Cortex of kidney (tissue), 1 donor: ENCODE measurements around the gene CPLANE1.
"Not testable (repeated sequence)": the region's sequence is repeated elsewhere in the genome, so short reads cannot be mapped to it uniquely, and the experiment has no call there.

Source experiments
- DNase-seq: peaks from one replicate; lab custom pipeline; 2025; lab: John Stamatoyannopoulos, UW

The CPLANE1 gene

DNA sequence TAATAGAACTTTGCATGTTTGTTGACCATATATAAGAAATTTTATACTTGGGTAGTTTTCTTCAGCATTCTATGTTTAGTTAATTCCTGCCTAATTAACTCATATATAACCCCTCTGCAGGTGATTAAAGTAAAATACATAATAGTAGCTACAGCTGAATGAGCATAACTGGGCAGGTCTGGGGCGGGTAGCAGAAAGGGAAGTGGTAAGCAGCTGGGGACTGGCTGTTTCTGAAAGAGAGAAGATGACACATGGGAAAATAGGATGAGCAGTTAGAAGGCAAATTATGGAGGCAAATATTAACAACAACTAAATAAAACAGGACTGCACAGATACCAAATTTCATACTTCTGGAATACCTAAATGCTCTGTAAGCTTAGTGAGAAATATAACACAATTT lies 128.1 kb downstream of the CPLANE1 start:
- no peak for DNase-seq

DNA sequence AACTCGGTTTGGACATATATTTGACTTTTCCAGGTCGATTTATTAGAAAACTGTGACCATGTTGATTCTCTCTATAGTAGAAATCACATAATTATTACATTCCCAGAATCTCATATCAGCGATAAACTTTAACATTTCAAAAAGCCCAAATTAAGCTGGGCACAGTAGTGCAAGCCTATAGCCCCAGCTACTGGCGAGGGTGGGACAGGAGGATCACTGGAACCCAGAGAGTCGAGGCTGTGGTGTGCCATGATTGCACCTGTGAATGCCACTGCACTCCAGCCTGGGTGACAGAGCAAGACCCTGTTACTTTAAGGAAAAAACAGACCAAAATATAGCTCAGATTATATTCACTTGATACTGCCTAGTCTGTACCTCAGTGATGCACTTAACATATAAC lies 128.9 kb downstream of the CPLANE1 start:
- DNase-seq: no peak

DNA sequence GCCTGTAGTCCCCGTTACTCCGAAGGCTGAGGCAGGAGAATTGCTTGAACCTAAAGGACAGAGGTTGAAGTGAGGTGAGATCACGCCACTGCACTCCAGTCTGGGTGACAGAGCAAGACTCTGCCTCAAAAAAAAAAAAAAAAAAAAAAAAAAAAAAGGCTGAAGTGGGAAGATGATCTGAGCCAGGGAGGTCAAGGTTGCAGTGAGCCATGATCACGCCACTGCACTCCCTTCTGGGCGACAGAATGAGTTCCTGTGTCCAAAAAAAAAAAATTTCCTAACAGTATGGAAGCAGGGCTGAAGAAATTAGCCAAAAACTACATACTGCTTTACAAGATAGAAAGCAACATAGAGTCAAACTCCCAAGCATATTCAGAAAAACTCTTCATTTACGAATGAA lies 132.8 kb downstream of the CPLANE1 start:
- DNase-seq: no peak

DNA sequence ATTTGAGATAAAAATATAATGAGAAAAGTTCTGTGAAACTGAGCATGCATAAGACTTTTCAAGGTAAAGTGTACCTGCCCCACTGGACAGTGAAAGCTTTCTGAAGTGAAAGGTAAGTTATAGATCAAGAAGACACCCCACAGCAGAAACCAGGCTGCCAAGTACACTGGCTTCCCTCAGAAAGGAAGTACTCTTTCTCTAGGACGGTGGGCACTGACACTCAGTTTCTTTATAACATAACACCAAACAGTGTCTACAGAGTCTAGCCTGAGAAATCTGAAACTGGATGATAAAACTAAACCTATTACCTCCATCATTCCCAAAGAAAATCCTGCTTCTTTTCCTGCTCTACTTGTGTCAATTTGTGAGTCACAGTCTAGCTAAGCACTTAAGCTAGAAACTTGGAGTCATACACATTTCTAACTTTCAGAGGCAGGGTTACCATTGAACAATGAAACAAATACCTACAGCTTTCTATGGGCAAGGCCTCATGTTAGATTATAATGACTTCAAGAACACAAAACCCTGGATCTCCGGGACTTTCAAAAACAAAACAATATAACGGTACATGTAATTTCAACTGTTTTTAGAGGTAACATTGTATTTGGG lies 136.7 kb downstream of the CPLANE1 start:
- no peak for DNase-seq

DNA sequence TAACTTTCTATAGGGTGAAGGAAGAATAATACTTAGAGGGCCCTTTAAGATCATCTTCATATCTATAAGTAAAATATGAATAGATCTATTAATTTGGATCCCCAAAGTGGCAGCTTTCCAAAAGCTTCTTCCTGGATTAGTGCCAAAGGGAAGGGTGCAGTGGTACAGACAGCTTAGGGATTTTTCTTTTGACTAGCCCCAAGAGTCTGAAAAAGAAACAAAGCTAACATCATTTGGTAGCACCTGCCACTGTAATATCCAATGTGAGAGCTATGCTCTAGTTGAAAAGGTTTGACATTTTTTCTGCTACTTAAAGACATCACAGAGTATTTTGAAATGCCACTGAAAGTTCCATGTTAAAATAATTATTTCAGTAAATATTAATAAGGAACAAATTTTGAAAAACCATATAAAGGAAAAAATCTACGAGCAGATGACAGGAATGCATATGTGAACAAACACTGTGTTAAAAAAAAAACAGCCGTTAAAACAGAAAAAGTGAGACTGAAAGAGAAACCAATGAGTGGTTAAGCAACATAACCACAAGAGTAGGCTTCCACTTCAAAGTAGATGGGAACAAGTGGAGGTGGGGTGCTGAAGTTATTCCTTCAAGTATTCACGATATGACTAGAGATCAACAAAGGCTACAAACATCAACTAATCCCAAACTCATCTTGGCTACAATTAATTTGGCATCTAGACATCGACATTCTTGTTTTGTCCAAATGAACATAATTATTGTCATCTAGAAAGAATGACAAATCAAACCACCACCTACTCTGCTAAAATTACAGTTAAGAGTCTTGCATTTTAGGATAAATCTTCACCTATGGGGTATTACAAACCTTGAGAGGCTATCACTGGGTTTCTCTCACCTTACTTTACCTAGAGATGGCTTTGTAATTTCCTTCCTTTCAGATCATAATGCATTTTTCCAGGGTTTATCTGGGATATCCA lies 137.5 kb downstream of the CPLANE1 start:
- DNase-seq: no peak

DNA sequence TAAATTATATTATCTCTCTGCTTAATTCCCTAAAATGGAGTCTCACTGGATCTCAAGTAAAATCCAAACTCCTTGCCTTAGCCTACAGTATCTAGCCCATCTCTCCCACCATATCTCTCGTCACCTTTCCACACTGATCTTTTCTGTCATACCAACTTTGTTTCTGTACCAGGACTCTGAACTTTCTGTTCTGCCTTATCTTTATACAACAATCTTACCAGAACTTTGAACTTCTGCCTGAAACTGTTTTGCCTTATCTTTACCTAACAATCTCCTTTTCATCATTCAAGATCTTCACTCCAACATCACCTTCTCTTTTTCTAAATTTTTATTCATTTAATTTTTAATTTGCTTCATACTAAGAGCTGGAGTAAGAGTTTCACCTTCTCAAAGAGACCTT lies 139.0 kb downstream of the CPLANE1 start:
- no peak for DNase-seq

DNA sequence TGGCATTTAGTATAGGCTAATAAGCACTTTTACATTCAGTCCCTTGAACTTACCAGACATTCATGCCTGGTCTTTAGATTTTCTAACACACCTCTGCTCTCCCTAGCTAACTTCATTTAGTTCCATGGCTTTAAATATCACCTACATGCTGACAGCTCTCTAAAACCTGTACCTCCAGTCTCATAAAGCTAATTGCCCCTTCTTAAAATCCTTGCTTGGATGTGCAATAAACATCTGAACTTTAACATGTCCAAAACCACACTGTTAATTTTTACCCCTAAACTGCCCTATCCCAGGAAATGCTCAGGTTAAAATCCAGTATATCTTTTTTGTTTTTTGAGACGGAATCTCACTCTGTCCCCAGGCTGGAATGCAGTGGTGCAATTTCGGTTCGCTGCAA lies 139.8 kb downstream of the CPLANE1 start:
- DNase-seq: no peak

DNA sequence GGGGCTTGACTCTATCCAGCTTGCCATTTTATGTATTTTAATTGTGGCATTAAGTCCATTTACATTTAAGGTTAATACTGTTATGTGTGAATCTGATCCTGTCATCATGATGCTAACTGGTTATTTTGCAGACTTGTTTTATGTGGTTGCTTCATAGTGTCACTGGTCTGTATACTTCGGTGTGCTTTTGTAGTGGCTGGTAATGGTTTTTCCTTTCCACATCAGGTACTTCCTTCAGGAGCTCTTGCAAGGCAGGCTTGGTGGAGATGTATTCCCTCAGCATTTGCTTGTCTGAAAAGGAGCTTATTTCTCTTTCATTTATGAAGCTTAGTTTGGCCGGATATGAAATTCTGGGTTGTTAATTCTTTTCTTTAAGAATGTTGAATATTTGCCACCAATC lies 145.9 kb downstream of the CPLANE1 start:
- DNase-seq: no peak

DNA sequence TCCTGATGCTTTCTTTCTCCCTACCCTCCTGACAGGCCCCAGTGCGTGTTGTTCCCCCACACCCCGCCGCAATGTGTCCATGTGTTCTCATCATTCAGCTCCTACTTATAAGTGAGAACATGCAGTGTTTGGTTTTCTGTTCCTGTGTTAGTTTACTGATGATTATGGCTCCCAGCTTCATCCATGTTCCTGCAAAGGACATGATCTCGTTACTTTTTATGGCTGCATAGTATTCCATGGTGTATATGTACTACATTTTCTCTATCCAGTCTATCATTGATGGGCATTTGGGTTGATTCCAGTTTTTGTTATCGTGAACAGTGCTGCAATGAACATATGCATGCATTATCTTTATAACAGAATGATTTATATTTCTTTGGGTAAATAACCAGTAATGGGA lies 149.9 kb downstream of the CPLANE1 start:
- DNase-seq: not testable (repeated sequence)

DNA sequence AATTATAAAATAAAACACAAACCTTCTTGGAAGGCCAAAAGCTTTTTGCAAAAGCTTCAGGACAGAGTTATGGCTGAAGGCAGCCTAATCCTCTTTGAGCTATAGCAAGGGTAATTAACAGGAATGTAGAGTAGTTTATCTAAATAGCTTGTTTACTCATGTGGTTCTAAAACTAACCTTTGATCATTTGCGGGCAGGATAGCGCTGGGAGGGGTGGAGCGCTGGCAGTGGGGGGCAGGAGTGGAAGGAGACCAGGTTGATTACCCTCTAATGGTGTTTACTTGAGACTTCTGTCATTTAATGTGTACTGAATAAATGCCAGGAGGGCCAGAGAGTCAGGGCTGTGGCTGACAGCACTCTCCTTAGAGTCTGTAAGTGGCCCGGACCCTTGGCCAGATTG lies 155.4 kb downstream of the CPLANE1 start:
- not testable (repeated sequence) for DNase-seq

DNA sequence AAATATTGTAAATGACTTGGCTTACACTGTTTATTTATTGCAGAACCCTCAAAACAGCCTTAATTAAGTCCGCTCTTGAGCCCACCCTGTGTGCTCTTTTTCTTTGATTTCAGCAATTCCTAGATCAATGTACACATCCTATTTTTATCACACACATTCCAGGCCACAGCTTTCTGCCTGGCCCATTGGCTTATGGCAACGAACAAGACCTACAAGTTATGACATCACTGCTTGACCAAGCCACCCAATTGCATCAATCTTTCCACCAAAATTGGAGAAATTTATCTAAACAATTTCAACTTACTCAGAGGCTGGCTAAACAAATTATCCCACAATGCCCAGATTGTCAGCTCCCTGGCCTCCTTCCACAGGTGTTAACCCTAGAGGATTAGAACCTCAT lies 158.4 kb downstream of the CPLANE1 start:
- no peak for DNase-seq

DNA sequence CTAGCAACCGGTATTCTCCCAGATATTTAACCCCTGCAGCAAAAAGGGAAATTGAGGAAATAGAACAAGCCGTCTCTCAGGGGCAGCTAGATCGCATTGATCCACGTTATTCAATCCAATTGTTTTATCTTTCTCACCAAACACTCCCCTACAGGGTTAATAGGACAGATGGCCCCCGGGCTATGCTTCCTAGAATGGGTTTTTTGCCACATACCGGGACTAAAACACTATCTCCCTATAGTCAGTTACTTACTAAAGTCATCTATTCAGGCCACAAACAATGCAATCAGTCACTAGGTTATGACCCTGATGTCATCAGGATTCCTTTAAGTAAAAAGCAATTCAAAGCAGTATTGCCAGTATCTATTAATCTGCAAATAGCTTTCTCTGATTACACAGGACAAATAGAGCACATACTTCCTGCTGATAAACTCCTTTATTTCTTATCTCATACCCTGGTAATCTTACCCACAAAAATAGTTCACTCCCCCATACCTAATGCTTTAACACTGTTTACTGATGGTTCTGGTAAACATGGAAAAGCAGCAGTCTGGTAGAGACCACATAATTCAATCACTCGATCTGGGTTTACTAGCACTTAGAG lies 159.0 kb downstream of the CPLANE1 start:
- no peak for DNase-seq

DNA sequence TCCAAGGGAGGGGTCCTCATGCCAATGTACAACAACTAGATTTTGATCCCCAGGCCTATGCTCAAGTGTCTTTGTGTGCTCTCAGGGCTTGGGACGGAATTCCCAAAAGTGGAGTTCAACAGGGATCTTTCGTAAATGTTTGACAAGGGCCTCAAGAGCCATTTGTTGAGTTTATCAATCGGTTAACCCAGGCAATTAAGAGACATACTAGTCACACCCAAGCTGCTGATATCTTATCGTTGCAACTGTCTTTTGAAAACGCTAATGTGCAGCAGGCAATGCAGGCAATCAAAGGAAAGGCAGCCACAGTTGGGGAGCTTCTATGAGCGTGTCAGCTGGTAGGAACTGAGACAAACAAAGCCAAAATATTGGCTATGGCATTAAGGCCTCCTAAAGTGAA lies 161.2 kb downstream of the CPLANE1 start:
- no peak for DNase-seq

DNA sequence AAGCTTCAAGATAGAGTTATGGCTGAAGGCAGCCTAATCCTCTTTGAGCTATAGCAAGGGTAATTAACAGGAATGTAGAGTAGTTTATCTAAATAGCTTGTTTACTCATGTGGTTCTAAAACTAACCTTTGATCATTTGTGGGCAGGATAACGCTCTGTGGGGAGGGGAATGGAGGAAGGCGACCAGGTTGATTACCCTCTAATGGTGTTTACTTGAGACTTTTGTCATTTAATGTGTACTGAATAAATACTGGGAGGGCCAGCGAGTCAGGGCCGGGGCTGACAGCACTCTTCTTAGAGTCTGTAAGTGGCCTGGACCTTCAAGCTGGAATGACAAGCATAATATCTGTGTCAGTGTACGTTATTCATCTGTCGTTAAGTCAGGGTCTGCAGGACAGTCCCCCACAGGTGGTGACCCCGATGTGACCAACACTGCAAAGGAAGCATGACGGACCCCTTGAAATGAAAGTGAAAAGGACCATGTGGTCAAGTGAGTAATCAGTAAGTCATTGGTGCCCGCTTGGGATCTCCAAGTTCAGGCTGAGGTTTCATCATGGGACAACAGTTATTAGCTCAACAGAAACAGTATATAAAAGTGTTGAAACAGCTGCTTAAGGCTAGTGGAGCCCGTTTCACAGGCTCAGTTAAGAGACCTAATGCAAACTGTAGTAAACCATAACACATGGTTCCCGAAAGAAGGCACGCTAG lies 162.6 kb downstream of the CPLANE1 start:
- no peak for DNase-seq

DNA sequence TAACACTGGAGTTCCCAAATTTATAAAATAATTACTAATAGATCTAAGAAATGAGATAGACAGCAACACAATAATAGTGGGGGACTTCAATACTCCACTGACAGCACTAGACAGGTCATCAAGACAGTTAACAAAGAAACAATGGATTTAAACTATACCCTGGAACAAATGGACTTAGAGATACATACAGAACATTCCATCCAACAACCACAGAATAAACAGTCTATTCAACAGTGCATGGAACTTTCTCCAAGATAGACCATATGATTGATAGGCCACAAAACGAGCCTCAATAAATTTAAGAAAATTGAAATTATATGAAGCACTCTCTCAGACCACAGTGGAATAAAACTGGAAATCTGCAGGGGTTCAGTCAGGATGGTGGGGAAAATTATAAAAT lies 163.2 kb downstream of the CPLANE1 start:
- not testable (repeated sequence) for DNase-seq

DNA sequence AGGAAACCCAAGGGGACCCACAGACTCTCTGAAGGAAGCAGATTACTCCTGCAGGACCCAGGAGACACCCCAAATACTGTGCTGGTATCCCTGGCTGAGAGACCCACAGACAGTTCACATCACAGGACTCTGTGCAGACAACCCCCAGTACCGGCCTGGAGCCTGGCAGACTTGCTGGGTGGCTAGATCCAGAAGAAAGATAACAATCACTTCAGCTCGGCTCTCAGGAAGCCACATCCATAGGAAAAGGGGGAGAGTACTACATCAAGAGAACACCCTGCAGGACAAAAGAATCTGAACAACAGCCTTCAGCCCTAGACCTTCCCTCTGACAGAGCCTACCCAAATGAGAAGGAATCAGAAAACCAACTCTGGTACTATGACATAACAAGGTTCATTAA lies 166.2 kb downstream of the CPLANE1 start:
- DNase-seq: not testable (repeated sequence)

DNA sequence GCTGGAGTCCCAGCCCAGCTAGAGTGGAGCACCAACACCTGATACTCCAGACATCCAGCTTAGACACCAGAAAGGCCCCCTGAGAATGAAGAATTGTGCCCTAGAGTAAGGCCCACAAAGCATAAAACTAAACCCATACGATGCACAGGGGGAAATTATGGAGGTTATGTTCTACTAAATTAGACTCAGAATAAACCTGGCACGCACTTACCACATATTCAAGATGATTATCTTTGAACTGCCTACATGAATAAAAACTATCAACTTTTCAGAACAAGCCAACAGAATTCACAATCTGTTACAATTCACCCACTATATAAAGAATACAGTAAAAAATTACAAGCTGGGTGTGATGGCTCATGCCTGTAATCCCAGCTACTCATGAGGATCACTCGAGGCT lies 168.5 kb downstream of the CPLANE1 start:
- no peak for DNase-seq

DNA sequence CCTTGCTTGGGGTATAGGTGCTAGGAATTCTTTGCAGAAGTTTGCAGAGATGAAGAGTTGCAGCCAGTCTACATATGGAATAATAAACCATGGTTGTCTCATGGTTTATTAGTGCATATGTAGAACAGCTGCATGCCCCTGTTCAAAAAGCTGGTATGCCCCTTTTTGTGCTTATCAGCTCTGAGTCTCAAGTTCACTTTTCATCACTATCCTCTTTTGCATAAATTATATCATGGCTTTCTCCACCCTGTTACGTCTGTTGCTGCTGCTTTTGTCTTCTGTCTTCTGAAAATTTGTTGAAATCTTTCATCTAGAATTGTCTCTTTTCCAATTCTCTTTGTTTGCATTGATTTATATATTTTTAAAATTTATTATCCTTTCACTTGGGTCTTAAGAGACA lies 172.0 kb downstream of the CPLANE1 start:
- no peak for DNase-seq

DNA sequence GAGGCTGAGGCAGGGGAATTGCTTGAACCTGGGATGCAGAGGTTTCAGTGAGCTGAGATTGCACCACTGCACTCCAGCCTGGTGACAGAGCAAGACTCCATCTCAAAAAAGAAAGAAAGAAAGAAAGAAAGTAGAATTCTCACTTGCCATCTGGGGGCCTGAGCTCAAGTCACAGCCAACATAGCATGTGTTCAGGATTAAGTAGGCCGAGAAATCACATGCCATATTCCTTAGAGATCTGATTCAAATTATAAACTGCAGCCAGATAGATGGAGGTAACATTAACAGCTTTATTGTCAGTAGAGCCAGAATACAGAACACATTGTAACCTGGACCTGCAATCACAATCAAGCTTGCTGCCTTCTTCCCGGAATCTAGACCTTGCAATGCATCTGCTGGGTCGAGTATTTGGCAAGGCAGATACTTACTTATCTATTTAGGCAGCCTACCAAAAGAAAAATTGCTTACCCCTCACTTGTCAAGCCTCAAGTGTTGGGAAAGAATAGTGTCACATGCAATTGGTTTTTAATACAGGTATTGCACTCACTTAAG lies 173.7 kb downstream of the CPLANE1 start:
- no peak for DNase-seq

DNA sequence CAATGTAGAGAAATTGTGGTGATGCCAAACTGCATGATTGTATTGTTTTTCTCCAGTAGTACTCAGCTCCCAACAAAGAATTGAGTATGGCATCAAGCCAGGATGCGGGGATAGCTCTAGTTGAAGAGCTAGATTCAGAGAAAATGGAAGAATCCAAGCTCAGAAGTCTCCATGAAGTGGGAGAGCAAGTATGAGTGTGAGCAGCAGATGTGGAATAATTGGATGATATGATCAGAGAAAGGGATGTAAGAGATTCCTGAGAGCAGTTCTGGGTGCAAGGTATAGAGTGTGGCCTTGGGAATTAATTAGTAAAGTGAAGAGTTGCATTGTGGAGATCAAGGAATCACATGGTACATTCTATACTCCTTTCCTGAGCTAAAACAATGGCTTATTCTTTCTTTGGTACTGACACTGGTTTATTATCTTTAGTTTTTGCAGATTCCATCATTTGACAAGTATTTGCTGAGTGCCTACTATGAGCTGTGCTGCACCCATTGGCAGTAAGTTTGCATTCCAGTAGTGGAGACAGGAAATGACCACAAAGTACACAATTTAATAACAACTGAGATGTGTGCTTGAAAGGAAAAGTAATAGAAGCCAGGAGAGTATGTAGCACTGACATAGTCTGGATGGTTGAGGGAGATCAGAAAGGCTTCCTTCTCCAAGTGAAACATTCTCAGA lies 177.1 kb downstream of the CPLANE1 start:
- DNase-seq: no peak

DNA sequence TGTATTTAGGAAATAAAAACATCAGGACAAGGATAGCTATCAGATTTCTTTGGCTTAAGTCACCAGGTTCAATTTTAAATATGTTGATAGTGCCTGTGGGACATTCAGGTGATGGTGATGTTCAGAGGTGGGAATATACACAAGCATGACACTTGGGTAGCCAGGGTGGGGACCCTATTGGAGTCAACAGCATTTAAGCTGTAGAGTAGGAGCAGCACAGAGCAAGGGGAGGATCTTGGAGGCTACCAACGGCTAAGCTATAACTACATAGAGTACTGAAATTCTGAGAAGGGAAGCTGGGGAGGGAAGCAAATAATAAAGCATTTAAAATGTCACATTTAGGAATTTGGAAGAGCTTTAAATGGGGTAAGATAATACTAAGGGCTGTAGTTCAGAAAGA lies 177.7 kb downstream of the CPLANE1 start:
- no peak for DNase-seq

DNA sequence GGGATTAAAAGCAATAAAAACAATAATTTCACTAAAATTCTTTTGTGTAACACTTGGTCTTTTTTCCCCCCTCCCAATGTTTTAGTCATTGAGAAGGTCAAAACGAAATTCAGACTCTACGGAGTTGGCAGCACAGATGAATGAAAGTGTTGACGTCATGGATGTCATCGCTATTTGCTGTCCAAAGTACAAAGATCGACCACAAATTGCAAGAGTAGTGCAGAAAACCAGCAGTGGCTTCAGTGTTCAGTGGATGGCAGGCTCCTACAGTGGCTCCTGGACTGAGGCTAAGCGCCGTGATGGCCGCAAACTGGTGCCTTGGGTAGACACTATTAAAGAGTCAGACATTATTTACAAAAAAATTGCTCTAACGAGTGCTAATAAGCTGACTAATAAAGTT lies 184.7 kb downstream of the CPLANE1 start:
- no peak for DNase-seq
